B cell (primary cell): ENCODE data around the gene AKAP6. TPM values are rescaled to one million over a fixed set of nuclear protein-coding genes. Genes with fewer than 3 reads are reported as not detected.

Source experiments
- ATAC-seq: fragments of 200-7000 bp; cut with Tn5 transposase; one replicate; pipeline ENCODE4 v1.10.0; 2021; ENCODE audit warnings: low read depth, mild to moderate bottlenecking, moderate number of reproducible peaks, moderate library complexity
- CTCF ChIA-PET: fragments of 350-600 bp; sonication (Branson Sonifier 250); formaldehyde crosslinking; loops from one replicate; lab custom pipeline; 2021; ENCODE audit warnings: antibody characterized with exemption, inconsistent platforms; lab: Charles Lee
- POLR2A ChIA-PET: fragments of 350-600 bp; sonication (Branson Sonifier 250); formaldehyde crosslinking; loops from one replicate; lab custom pipeline; 2021; ENCODE audit warnings: antibody characterized with exemption; lab: Charles Lee
- DNase-seq: peaks from one replicate; pipeline ENCODE4 v3.0.0; 2013
- H2AFZ ChIP-seq: 2 replicates; pipeline ENCODE4 v1.6.1; 2012; ENCODE audit warnings: mild to moderate bottlenecking, low read depth, low read length; ENCODE audit not compliant: insufficient read depth, poor library complexity, severe bottlenecking
- H3K27ac ChIP-seq, 2 donors: 1 replicate in 1 of 2; 2 replicates in 1 of 2; pipeline ENCODE4 v1.5.1; 2012 to 2013; ENCODE audit warnings: low read length in 2 of 2, mild to moderate bottlenecking in 2 of 2, moderate library complexity in 1 of 2
- H3K27me3 ChIP-seq, 4 experiments: fragments of 200-600 bp in 1 of 4; sonication (generic) in 1 of 4; replicated peaks in 1 of 4; 1 replicate in 2 of 4; 2 replicates in 2 of 4; pipeline versions ENCODE4 v1.6.1 to v1.7.0; 2013 to 2016; ENCODE audit warnings: low read length in 3 of 4, mild to moderate bottlenecking in 2 of 4, mixed read lengths in 1 of 4, moderate library complexity in 1 of 4; ENCODE audit not compliant: insufficient read depth in 4 of 4, control insufficient read depth in 3 of 4; ENCODE audit errors: control extremely low read depth in 1 of 4
- H3K36me3 ChIP-seq, 2 experiments: replicated peaks in 1 of 2; 1 replicate in 1 of 2; 2 replicates in 1 of 2; pipeline versions ENCODE4 v1.6.1 to v1.7.1; 2013; ENCODE audit warnings: low read length in 1 of 2; ENCODE audit not compliant: insufficient read depth in 2 of 2, control insufficient read depth in 1 of 2; ENCODE audit errors: control extremely low read depth in 1 of 2, extremely low read depth in 1 of 2
- H3K4me1 ChIP-seq, 2 donors: fragments of 200-600 bp in 1 of 2; sonication (generic) in 1 of 2; 1 replicate in 1 of 2; 2 replicates in 1 of 2; pipeline versions ENCODE4 v1.5.1 to v1.6.1; 2013 to 2017; ENCODE audit warnings: low read length in 2 of 2; ENCODE audit not compliant: control insufficient read depth in 2 of 2, insufficient read depth in 2 of 2
- H3K4me2 ChIP-seq: replicated peaks from 2 replicates; pipeline ENCODE3; 2012; ENCODE audit warnings: mild to moderate bottlenecking, low read depth, low read length; ENCODE audit not compliant: poor library complexity, severe bottlenecking
- H3K4me3 ChIP-seq, 5 experiments: fragments of 200-600 bp in 1 of 5; sonication (generic) in 1 of 5; 1 replicate in 3 of 5; 2 replicates in 2 of 5; pipeline versions ENCODE4 v1.5.1 to v1.7.0; 2011 to 2016; ENCODE audit warnings: low read length in 4 of 5, mild to moderate bottlenecking in 4 of 5, low read depth in 2 of 5, control low read depth in 1 of 5, moderate library complexity in 1 of 5; ENCODE audit not compliant: insufficient read depth in 1 of 5; ENCODE audit errors: control extremely low read depth in 1 of 5, extremely low read depth in 1 of 5
- H3K79me2 ChIP-seq: fragments of 200-600 bp; sonication (generic); one replicate; pipeline ENCODE4 v1.6.0; 2016; ENCODE audit warnings: low read length; ENCODE audit not compliant: control insufficient read depth, insufficient read depth
- H3K9ac ChIP-seq: fragments of 200-600 bp; sonication (generic); 2 replicates; pipeline ENCODE4 v1.6.1; 2017; ENCODE audit warnings: mild to moderate bottlenecking, low read length, moderate library complexity
- H3K9me3 ChIP-seq, 3 donors: one replicate each; pipeline versions ENCODE4 v1.6.1 to v1.7.1; 2013; ENCODE audit warnings: low read length in 2 of 3; ENCODE audit not compliant: control insufficient read depth in 2 of 3, insufficient read depth in 1 of 3; ENCODE audit errors: control extremely low read depth in 1 of 3
- H4K20me1 ChIP-seq: 2 replicates; pipeline ENCODE4 v1.6.0; 2012; ENCODE audit warnings: mild to moderate bottlenecking, low read length; ENCODE audit not compliant: insufficient read depth, control insufficient read depth, poor library complexity, severe bottlenecking
- H3K27ac Mint-ChIP-seq: one replicate; pipeline ENCODE4 v1.8.0; 2021; ENCODE audit warnings: mixed read lengths
- H3K27me3 Mint-ChIP-seq: one replicate; pipeline ENCODE4 v1.8.0; 2021; ENCODE audit warnings: mixed read lengths
- H3K4me1 Mint-ChIP-seq: one replicate; pipeline ENCODE4 v1.8.0; 2021; ENCODE audit warnings: mixed read lengths
- H3K4me3 Mint-ChIP-seq: one replicate; pipeline ENCODE4 v1.8.0; 2021; ENCODE audit warnings: mixed read lengths
- H3K9me3 Mint-ChIP-seq: one replicate; pipeline ENCODE4 v1.8.0; 2022; ENCODE audit warnings: mixed read lengths; ENCODE audit not compliant: insufficient read depth
- EZH2 ChIP-seq: IDR thresholded peaks from 2 replicates; pipeline ENCODE4 v1.6.1; 2012; ENCODE audit warnings: borderline replicate concordance, low read depth, mild to moderate bottlenecking, moderate library complexity, low read length; ENCODE audit not compliant: insufficient read depth, poor library complexity, severe bottlenecking
- WGBS: methylation state at CpG from one replicate; pipeline ENCODE4 v1.1.5; 2013; ENCODE audit warnings: missing lambda C conversion rate; ENCODE audit not compliant: insufficient coverage; 5-methylcytosine and 5-hydroxymethylcytosine counted together
- intact Hi-C: fragments of 100-400 bp; cut with micrococcal nuclease; formaldehyde crosslinking; loops from one replicate; pipeline ENCODE4 v1.10.0; 2022
- polyA plus RNA-seq: library from polyadenylated mRNA; depleted of rRNA; stranded (reverse); fragments of >200 nt; gene quantifications from 2 replicates; pipeline ENCODE4 v1.2.3, GENCODE V29; 2012
- total RNA-seq, 2 donors: library from RNA; stranded (reverse); fragments of 120-200 nt in 1 of 2; gene quantifications; 1 replicate in 1 of 2; 2 replicates in 1 of 2; pipeline versions ENCODE4 v1.2.3 to v1.2.4, GENCODE V29; 2013 to 2022
- TF ChIP-seq, protein P1 (sequence below): fragments of 200-600 bp; IDR thresholded peaks from one replicate; pipeline ENCODE4 v1.8.0; 2022; ENCODE audit warnings: antibody characterized with exemption, mild to moderate bottlenecking

The AKAP6 gene
- total and polyA plus RNA-seq, 2 donors (not counting 1 experiment from before 2014, with no cell fraction given), result 1.4 to 2.8 TPM

DNA sequence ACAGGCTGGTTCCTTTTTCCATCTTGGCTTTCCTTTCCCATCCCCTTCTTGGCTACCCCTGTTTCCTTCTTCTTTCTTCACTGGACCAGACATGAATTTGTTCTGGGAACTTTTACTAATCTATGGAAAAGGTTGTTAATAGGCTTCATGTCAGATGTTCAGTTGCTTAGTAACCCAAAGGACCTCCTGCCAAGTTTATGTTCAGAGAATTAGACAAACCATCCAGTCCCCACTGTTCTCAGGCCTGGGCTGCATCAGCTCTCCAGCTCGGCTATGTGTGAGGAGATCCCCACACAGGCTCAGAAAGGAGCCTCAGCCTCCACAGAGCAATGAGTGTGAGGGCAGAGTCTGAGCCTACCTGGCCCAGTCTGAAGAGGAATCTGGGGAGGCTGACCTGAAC is 78.0 kb downstream of the AKAP6 start:
- Histone ChIP-seq H3K9ac (no peak overlapping the region), H3K27me3 (no peaks in the 10 kb centered on the region), H3K27ac (no peak overlapping the region), H3K4me2 (no peak overlapping the region), H3K4me3 (no peak overlapping the region), H4K20me1 (no peaks in the 10 kb centered on the region), H3K36me3 (no peaks in the 10 kb centered on the region), H3K9me3 (no peaks in the 10 kb centered on the region), H2AFZ (no peak overlapping the region), H3K79me2 (no peaks in the 10 kb centered on the region), H3K4me1 (no peaks in the 10 kb centered on the region)
- ChIA-PET POLR2A (no interaction called here), CTCF (no interaction called here)
- intact Hi-C loops, result no loop called here
- H3K4me3 Mint-ChIP-seq, result no peak overlapping the region
- TF ChIP-seq, protein P1, sequence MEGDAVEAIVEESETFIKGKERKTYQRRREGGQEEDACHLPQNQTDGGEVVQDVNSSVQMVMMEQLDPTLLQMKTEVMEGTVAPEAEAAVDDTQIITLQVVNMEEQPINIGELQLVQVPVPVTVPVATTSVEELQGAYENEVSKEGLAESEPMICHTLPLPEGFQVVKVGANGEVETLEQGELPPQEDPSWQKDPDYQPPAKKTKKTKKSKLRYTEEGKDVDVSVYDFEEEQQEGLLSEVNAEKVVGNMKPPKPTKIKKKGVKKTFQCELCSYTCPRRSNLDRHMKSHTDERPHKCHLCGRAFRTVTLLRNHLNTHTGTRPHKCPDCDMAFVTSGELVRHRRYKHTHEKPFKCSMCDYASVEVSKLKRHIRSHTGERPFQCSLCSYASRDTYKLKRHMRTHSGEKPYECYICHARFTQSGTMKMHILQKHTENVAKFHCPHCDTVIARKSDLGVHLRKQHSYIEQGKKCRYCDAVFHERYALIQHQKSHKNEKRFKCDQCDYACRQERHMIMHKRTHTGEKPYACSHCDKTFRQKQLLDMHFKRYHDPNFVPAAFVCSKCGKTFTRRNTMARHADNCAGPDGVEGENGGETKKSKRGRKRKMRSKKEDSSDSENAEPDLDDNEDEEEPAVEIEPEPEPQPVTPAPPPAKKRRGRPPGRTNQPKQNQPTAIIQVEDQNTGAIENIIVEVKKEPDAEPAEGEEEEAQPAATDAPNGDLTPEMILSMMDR, result no peak
- TF ChIP-seq EZH2, result no peak
- no peak for ATAC-seq
- no peaks in the 10 kb centered on the region for H3K4me1 Mint-ChIP-seq
- peaks cover 3% of the 10 kb centered on the region for H3K27me3 Mint-ChIP-seq
- no peak overlapping the region for H3K27ac Mint-ChIP-seq
- H3K9me3 Mint-ChIP-seq, result no peaks in the 10 kb centered on the region
- no peak for DNase-seq
- 83% methylated on average over 1 of the region's 1 CpG for WGBS

DNA sequence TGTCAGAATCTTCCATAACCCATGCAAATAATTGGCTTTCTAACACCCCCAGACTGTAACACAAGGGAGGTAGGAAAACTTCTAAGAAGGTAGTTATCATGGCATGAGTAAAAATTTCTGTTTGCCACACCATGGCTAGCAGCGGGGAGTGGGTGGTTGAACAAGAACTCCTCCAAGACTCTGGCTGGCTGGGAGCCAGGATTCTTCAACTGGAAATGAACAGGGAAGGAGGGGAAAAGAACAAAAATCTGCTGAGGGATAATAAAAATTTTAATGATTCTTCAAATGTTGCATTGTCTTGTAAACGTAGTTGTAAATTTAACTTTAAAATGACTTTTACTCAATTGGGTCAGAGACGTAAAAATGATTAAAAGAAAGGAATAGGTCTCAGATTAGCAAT is 78.9 kb downstream of the AKAP6 start:
- POLR2A ChIA-PET, result no interaction called here
- peaks cover 3% of the 10 kb centered on the region for H3K27me3 Mint-ChIP-seq
- H2AFZ ChIP-seq, result no peak overlapping the region
- no peaks in the 10 kb centered on the region for H3K4me1 Mint-ChIP-seq
- H3K4me3 Mint-ChIP-seq, result no peak overlapping the region
- no peaks in the 10 kb centered on the region for H4K20me1 ChIP-seq
- no peak overlapping the region for H3K27ac ChIP-seq
- H3K4me3 ChIP-seq, result no peak overlapping the region
- 67% methylated on average over 1 of the region's 3 CpGs for whole genome bisulfite sequencing
- H3K27me3 ChIP-seq, result no peaks in the 10 kb centered on the region
- H3K4me2 ChIP-seq, result no peak overlapping the region
- no peaks in the 10 kb centered on the region for H3K9me3 ChIP-seq
- intact Hi-C loops, result no loop called here
- no peak for ATAC-seq
- TF ChIP-seq, protein P1, result no peak
- no peak for TF ChIP-seq EZH2
- no peaks in the 10 kb centered on the region for H3K36me3 ChIP-seq
- H3K79me2 ChIP-seq, result no peaks in the 10 kb centered on the region
- H3K27ac Mint-ChIP-seq, result no peak overlapping the region
- DNase-seq, result no peak
- no peaks in the 10 kb centered on the region for H3K4me1 ChIP-seq
- CTCF ChIA-PET, result no interaction called here
- H3K9me3 Mint-ChIP-seq, result no peaks in the 10 kb centered on the region
- H3K9ac ChIP-seq, result no peak overlapping the region
